DLD1 (cell line): Measurements from ENCODE around the gene NR2F1.
"Not testable (repeated sequence)": the region's sequence is repeated elsewhere in the genome, so short reads cannot be mapped to it uniquely, and the experiment has no call there.

ENCODE experiments used
- in situ Hi-C: cut with HindIII; loops from 2 replicates; pipeline ENCODE4 v1.10.0; 2017; ENCODE audit warnings: low sequenced_read_pairs

The NR2F1 gene

GRCh38 chr5:93582677-93583438 is at the start of gene NR2F1:
TSS of gene NR2F1 (plus strand) at chr5:93583222. CDS start at chr5:93585024, 1,802 bp downstream.
- in situ Hi-C loops, result no loop called here

- in situ Hi-C loops, result no loop called here
Observed at GRCh38 chr5:93545872-93546271, 37.1 kb upstream of the NR2F1 start.

GRCh38 chr5:93549594-93549993 is 33.4 kb upstream of the NR2F1 start:
- in situ Hi-C loops, result not testable (repeated sequence)

- in situ Hi-C loops, result no loop called here
Observed at GRCh38 chr5:93557021-93557604, 25.9 kb upstream of the NR2F1 start.

- in situ Hi-C loops, result no loop called here
Observed at GRCh38 chr5:93566091-93566490, 16.9 kb upstream of the NR2F1 start.

GRCh38 chr5:93567424-93567823 is 15.6 kb upstream of the NR2F1 start:
- in situ Hi-C loops, result no loop called here

GRCh38 chr5:93569300-93570160 is 13.5 kb upstream of the NR2F1 start:
- in situ Hi-C loops, result no loop called here

GRCh38 chr5:93570294-93571113 is 12.5 kb upstream of the NR2F1 start:
- in situ Hi-C loops, result no loop called here

GRCh38 chr5:93571114-93571949 is 11.7 kb upstream of the NR2F1 start:
- in situ Hi-C loops, result no loop called here

GRCh38 chr5:93572101-93572607 is 10.9 kb upstream of the NR2F1 start:
- in situ Hi-C loops, result no loop called here

GRCh38 chr5:93572608-93573353 is 10.2 kb upstream of the NR2F1 start:
- in situ Hi-C loops, result no loop called here

GRCh38 chr5:93573354-93574351 is 9.4 kb upstream of the NR2F1 start:
- in situ Hi-C loops, result no loop called here

- in situ Hi-C loops, result no loop called here
Observed at GRCh38 chr5:93574491-93575305, 8.3 kb upstream of the NR2F1 start.

- in situ Hi-C loops, result no loop called here
Observed at GRCh38 chr5:93575461-93576414, 7.3 kb upstream of the NR2F1 start.

GRCh38 chr5:93576994-93577853 is 5.8 kb upstream of the NR2F1 start:
- in situ Hi-C loops, result no loop called here
